Stimulated activated CD8-positive, alpha-beta memory T cell treated with anti-CD3 and anti-CD28 coated beads, Interleukin-15, amount 100 ng/mL, for 24 hours (primary cell): Measurements from ENCODE around the gene ADCY2.

Experiments used
- DNase-seq: peaks from one replicate; pipeline ENCODE4 v3.0.0-alpha.2; 2020; ENCODE audit warnings: low read depth

ADCY2 gene

GRCh38 chr5:7515284-7515914 is 119.5 kb downstream of the ADCY2 start:
- DNase-seq = no peak

GRCh38 chr5:7516253-7516652 is 120.3 kb downstream of the ADCY2 start:
- DNase-seq = no peak

GRCh38 chr5:7517006-7517405 is 121.1 kb downstream of the ADCY2 start:
- no peak for DNase-seq

GRCh38 chr5:7518947-7519560 is 123.1 kb downstream of the ADCY2 start:
- DNase-seq = no peak

GRCh38 chr5:7519564-7519963 is 123.6 kb downstream of the ADCY2 start:
- DNase-seq = no peak

GRCh38 chr5:7529880-7530279 is 133.9 kb downstream of the ADCY2 start:
- DNase-seq = no peak

- no peak for DNase-seq
These were observed 138.0 kb downstream of the ADCY2 start for GRCh38 chr5:7533941-7534340.

GRCh38 chr5:7534505-7534904 is 138.6 kb downstream of the ADCY2 start:
- DNase-seq = no peak

GRCh38 chr5:7537573-7537972 is 141.6 kb downstream of the ADCY2 start:
- DNase-seq = no peak

- no peak for DNase-seq
These were observed 143.6 kb downstream of the ADCY2 start for GRCh38 chr5:7539571-7539970.

GRCh38 chr5:7540736-7541485 is 145.0 kb downstream of the ADCY2 start:
- DNase-seq = no peak

- no peak for DNase-seq
These were observed 146.0 kb downstream of the ADCY2 start for GRCh38 chr5:7541898-7542297.

- no peak for DNase-seq
These were observed 150.6 kb downstream of the ADCY2 start for GRCh38 chr5:7546555-7546954.

- DNase-seq = no peak
These were observed 152.7 kb downstream of the ADCY2 start for GRCh38 chr5:7548596-7548995.

- no peak for DNase-seq
These were observed 169.6 kb downstream of the ADCY2 start for GRCh38 chr5:7565559-7565958.

- DNase-seq = no peak
These were observed 180.2 kb downstream of the ADCY2 start for GRCh38 chr5:7576023-7576715.

GRCh38 chr5:7577381-7577780 is 181.4 kb downstream of the ADCY2 start:
- DNase-seq = no peak

- no peak for DNase-seq
These were observed 182.1 kb downstream of the ADCY2 start for GRCh38 chr5:7578071-7578470.

- no peak for DNase-seq
These were observed 188.8 kb downstream of the ADCY2 start for GRCh38 chr5:7584749-7585148.

GRCh38 chr5:7585807-7586206 is 189.9 kb downstream of the ADCY2 start:
- DNase-seq = no peak

- no peak for DNase-seq
These were observed 190.5 kb downstream of the ADCY2 start for GRCh38 chr5:7586480-7586879.

GRCh38 chr5:7589800-7590199 is 193.9 kb downstream of the ADCY2 start:
- no peak for DNase-seq

- DNase-seq = no peak
These were observed 197.0 kb downstream of the ADCY2 start for GRCh38 chr5:7592910-7593309.
